GM21528 (cell line): ENCODE measurements around the gene APLP1.
"Not testable (repeated sequence)": the region's sequence is repeated elsewhere in the genome, so short reads cannot be mapped to it uniquely, and the experiment has no call there.

Experiments used
- ATAC-seq: cut with Tn5 transposase; IDR thresholded peaks from one replicate; pipeline ENCODE4 v1.9.1; 2021; ENCODE audit warnings: mild to moderate bottlenecking, moderate library complexity; ENCODE audit not compliant: unreplicated experiment, low FRiP score

Gene APLP1

DNA sequence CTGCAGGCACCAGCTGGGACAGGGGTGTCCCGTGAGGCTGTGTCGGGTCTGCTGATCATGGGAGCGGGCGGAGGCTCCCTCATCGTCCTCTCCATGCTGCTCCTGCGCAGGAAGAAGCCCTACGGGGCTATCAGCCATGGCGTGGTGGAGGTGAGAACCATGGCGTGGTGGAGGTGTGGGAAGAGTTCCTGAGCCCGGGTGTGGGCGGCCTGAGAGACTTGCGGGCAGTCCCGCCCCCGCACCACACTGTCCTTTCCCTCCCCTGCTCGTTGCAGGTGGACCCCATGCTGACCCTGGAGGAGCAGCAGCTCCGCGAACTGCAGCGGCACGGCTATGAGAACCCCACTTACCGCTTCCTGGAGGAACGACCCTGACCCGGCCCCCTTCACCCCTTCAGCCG lies 10.7 kb downstream of the APLP1 start:
- ATAC-seq = no peak

DNA sequence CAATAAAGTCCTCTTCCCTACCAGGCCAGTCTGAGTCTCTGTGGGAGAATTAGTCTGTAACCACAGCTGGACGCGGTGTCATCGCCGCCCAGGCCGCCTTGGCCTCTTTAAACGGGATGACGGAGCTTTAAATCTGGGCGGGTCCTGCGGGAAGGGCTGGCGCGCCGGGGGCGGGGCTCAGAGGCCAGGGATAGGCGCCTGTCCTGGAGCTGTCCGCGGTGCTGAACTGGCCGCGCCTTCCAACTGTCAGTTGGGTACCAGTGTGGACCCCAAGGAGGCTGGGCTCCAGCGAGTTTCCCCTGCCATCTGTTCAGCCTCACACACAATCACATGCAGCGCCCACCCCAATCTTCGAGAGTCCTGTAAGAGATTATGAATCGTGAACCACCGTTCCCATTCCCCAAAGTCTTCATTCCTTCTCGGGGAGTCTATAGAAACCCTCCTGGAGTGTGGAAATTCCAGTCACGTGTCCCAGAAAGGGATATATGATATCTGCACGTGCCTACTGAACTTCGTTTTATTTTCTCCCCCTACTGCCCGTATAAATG lies 11.5 kb downstream of the APLP1 start:
- ATAC-seq = no peak

DNA sequence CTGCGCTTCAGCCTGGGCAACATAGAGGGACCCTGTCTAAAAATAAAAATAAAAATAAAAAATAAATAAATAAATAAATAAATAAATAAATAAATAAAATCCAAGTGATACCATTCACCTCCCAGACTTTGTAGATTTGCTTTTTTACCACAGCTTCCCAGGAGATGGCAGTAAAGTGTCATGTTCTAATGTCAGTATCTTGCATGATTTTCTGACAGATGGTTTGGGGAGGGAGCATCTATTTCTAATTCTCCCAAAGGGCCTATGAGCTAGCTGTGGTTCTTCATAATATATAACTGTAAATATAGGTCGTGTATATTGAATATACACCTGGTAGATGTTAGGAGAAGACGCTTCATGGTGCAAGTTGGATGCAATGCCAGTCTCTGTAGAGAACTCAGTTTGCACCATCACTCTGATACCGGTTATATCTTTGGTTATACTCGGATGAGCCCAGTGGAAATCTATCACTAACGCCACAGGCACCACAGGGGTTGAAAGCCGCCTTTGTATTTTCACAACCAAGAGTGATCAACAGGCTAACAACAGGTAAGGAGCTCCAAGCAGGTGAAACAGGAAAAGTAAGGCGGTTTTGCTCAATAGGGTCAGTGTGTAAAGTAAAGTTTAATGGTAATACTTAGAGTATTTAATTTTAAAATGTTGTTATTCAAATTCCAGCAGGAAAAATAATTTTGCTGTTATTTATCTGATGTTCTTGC lies 13.9 kb downstream of the APLP1 start:
- ATAC-seq = no peak

DNA sequence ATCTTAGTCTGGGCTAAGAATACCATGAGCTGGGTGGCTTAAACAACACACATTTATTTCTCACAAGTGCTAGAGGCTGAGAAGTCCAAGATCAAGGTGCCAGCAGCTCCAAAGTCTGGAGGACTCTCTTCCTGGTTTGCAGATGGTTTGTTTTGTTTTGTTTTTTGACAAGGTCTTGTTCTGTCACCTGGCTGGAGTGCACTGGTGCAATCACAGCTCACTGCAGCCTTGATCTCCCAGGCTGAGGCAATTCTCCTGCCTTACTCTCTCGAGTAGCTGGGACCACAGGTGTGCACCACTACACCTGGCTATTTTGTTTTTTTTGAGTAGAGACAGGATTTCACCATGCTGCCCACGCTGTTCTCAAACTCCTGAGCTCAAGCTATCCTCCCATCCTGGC lies 15.5 kb downstream of the APLP1 start:
- no peak for ATAC-seq

DNA sequence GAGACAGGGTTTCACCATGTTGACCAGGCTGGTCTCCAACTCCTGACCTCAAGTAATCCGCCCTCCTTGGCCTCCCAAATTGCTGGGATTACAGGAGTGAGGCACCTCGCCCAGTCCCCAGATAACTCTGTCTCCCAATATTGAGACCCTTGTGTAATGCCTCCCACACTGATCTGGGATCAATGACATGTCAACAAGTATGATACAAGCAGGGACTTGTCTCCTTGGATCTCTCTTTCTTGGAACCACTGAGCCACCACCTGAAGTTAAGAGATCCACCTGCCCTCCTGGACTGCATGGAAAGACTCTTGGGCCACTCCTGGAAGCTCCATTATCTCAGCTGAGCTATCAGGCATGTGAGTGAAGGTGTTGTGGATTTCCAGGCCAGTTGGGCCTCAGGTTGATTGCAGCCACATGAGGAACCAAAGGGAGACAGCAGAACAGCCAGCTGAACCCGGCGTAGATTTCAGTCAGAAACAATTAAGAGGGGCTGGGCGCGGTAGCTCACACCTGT lies 16.9 kb downstream of the APLP1 start:
- ATAC-seq = no peak

GRCh38 chr19:35885904-35886303 lies 17.5 kb downstream of the APLP1 start:
- ATAC-seq = no peak

GRCh38 chr19:35887197-35887596 lies 18.8 kb downstream of the APLP1 start:
- no peak for ATAC-seq

DNA sequence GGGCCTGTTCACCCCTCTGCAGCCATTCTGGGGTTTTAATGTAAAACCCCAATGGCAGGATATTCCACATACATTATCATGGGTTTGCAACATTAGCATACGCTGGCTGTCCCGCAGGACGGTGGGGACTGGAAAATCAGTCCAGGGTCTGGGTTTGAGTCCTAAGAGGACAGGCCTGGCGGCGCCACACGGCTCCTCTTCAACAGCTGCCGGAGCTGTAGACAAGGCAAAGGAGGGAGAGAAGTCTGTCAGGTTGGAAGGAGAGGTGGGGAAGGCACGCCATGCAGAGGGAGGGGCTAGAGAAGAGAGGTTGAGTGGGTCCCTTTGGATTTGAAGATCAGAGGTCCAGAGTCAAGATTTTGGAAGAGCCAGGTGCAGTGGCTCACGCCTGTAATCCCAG lies 20.0 kb downstream of the APLP1 start:
- ATAC-seq = no peak

- ATAC-seq = no peak
Observed at GRCh38 chr19:35889370-35890112, 21.2 kb downstream of the APLP1 start.

DNA sequence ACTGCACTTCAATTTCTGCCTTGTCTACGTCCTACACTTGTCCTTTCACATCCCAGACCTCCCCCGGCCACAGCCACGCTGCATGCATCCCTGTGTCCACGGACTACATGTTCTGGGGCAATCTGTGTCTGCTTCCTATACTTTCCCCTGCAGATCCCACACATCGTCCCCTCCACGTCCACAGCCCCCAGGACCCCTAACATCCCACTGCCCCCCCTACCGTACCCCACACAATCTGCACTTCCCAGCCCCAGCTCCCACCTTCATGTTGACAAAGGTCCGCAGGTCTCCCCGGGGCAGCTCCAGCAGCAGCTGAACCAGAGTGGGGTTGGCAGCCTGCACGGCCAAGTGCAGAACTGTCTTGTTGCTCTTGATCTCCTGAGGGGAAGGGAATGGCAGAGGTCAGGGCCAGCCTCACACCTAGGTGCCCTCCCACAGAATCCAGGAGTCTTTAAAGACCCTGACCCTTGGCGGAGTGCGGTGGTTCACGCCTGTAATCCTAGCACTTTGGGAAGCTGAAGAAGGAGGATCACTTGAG lies 21.8 kb downstream of the APLP1 start:
- ATAC-seq = no peak

DNA sequence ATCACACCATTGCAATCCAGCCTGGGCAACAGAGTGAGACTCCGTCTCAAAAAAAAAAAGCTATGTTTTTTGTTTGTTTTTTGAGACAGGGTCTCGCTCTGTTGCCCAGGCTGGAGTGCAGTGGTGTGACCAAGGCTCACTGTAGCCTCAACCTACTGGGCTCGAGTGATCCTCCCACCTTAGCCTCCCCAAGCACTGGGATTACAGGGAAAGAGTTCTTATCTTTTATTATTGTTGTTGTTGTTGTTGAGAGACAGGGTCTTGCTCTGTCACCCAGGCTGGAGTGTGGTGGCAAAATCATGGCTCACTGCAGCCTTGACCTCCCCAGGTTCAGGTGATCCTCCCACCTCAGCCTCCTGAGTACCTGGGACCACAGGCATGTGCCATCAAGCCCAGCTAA lies 23.4 kb downstream of the APLP1 start:
- not testable (repeated sequence) for ATAC-seq

- ATAC-seq = no peak
Observed at GRCh38 chr19:35894342-35894741, 26.0 kb downstream of the APLP1 start.

DNA sequence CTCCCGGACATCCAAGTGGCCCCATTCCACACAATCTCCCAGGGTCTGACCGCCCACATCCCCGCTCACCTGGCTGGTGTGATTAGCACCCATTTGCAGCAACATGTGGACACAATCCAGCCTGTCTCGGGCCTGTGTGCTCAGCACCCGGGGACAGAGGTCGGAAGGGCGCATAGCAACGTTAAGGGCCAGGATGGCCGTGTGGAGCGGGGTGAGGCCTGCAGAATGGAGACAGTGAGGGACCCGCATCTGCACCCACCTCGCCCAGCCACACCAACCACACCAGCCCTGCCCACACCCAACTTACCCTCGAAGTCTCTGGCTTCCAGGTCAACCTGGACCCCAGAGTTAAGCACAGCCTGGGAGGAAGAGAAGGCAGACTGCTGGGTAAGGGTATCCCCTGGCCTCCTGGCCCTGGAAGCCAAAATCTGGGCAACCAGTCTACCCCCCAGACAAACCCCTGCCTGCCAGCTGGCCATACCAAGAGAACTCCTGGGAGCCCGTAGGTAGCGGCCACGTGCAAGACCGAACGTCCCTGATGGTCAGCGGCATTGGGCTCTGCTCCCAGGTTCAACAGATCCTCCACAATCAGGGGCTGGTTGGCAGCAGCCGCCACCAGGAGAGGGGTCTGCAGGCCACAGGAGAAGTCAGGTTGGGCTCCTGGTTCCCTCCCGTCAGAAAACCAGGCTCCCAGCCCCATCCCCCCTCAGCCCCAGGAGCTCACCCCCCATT lies 27.7 kb downstream of the APLP1 start:
- ATAC-seq = no peak

GRCh38 chr19:35896643-35897040 lies 28.3 kb downstream of the APLP1 start:
- ATAC-seq = no peak

DNA sequence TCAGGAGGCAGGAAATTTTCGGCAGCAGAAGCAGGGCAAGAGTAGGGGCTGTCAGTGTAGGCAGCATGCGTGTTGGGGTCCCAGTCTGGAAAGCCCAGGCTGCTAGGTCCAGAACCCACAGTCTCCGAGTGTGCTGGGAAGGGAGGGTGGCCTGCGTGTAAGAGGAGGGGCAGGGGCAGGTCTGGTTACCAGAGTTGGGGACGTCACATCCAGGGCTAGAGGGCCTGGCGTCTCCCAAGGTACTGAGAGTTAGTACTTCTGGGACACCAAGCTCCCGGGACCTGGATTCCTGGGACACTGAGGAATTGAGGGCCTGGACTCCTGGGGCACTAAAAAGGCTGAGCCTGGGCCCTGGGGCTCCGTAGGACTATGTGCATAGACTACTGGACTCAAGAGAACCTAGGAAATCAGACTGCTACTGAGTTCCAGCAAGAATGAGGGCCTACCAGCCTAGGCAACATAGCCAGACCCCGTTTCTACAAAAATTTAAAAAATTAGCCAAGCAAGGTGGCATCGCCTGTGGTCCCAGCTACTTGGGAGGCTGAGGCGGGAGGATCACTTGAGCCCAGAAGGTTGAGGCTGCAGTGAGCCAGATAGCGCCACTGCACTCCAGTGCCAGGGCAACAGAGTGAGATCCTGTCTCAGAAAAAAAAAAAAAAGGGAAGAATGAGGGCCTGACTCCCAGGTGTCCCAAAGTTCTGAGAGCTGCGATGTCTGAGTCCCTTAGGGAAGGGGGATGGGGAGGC lies 29.5 kb downstream of the APLP1 start:
- ATAC-seq = no peak

- no peak for ATAC-seq
Observed at GRCh38 chr19:35898499-35898809, 30.1 kb downstream of the APLP1 start.

DNA sequence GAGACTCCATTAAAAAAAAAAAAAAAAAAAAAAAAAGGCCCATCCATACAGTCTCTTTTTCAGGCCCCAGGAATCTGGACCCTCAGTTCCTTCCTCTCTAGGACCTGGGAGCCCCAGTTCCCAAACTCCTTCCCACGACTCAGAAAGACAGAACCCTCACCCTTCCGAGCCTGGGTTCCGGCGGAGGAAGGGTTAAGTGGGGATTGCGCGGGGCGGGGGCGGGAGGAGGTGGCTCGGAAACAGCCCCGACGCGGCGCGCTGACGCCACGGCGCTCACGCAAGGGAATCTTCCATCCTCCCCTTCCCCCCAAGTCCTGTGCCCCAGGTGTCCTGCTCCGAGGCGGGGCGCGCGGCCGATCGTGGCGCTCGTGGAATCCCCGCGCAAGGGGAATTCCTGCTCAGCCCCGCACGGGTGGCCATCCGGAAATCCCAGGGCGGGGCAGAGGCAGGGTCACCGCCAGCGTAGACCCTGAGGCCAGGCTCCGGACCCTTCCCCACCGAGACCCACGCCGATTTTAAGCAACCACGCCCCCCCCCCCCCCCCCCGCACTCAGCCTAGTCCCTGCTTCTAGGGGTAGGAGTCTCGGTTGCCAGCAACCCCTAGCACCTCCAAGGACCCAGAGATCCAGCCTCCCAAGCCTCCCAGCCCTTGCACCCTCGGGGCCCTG lies 31.3 kb downstream of the APLP1 start:
- peak; percentile 50 for ATAC-seq

DNA sequence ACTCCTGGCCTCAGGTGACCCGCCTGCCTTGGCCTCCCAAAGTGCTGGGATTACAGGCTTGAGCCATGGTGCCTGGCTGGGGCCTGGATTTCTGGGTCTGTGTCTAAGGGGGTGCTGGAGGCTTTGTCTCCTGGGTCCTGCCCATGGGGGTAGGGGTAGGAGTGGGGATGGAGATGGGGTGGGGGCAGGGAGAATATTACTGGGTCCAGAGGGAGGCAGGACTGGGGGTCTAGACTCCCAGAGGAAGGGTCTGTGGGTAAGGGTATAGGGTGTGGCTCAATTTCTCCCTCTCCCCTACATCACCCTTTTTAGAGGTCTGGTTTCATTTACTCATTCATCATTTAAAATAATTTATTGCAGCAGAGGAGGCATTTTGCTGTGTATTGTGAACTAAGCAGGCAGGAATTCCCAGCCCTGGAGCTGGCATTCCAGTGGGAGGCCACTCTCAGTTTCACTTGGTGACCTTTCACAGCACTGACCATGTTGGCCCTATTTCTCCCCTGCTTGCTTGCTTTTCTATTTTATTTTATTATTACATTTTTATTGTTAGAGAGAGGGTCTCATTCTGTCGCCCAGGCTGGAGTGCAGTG lies 32.8 kb downstream of the APLP1 start:
- ATAC-seq = no peak
